Effector CD8-positive, alpha-beta T cell (primary cell): ENCODE results near the gene ZNF776.
"Not testable (repeated sequence)": the region's sequence is repeated elsewhere in the genome, so short reads cannot be mapped to it uniquely, and the experiment has no call there.

ENCODE experiments used
- DNase-seq: peaks from one replicate; lab custom pipeline; 2025; lab: John Stamatoyannopoulos, UW

The ZNF776 gene

GRCh38 chr19:57778336-57778735 is 31.7 kb downstream of the ZNF776 start:
- no peak for DNase-seq

- no peak for DNase-seq
These were observed 32.7 kb downstream of the ZNF776 start for GRCh38 chr19:57779220-57779845.

GRCh38 chr19:57786286-57786685 is 39.7 kb downstream of the ZNF776 start:
- no peak for DNase-seq

- DNase-seq: no peak
These were observed 40.3 kb downstream of the ZNF776 start for GRCh38 chr19:57786906-57787305.

GRCh38 chr19:57788114-57788692 is 41.6 kb downstream of the ZNF776 start:
- DNase-seq: no peak

GRCh38 chr19:57789288-57789687 is 42.7 kb downstream of the ZNF776 start:
- DNase-seq: no peak

- not testable (repeated sequence) for DNase-seq
These were observed 50.0 kb downstream of the ZNF776 start for GRCh38 chr19:57796580-57796979.

- no peak for DNase-seq
These were observed 54.1 kb downstream of the ZNF776 start for GRCh38 chr19:57800696-57801095.

- no peak for DNase-seq
These were observed 55.7 kb downstream of the ZNF776 start for GRCh38 chr19:57802269-57802668.

- DNase-seq: no peak
These were observed 56.6 kb downstream of the ZNF776 start for GRCh38 chr19:57803265-57803593.

GRCh38 chr19:57803594-57804325 is 57.1 kb downstream of the ZNF776 start:
- DNase-seq: no peak

GRCh38 chr19:57807541-57807940 is 60.9 kb downstream of the ZNF776 start:
- no peak for DNase-seq
